Brain microvascular endothelial cell (primary cell): ENCODE data around the gene OPHN1.

Experiments used
- DNase-seq: peaks from one replicate; pipeline ENCODE4 v3.0.0-alpha.2; 2020
- H3K27ac ChIP-seq: fragments of 250-450 bp; sonication (Bioruptor Pico); 2 replicates; pipeline ENCODE4 v1.5.1; 2020; ENCODE audit warnings: mild to moderate bottlenecking, moderate library complexity
- H3K27me3 ChIP-seq: fragments of 250-450 bp; sonication (Bioruptor Pico); replicated peaks from 2 replicates; pipeline ENCODE4 v1.5.1; 2020; ENCODE audit warnings: mild to moderate bottlenecking
- H3K36me3 ChIP-seq: fragments of 250-450 bp; sonication (Bioruptor Pico); replicated peaks from 2 replicates; pipeline ENCODE4 v1.5.1; 2020; ENCODE audit warnings: mild to moderate bottlenecking
- H3K4me3 ChIP-seq: 2 replicates; pipeline ENCODE4 v1.5.1; 2011; ENCODE audit warnings: low read depth, mild to moderate bottlenecking, control low read depth, low read length, moderate library complexity
- in situ Hi-C: cut with HindIII; loops from 2 replicates; pipeline ENCODE4 v1.10.0; 2017; ENCODE audit warnings: low sequenced_read_pairs, low pct_ligation_motif_present
- TF ChIP-seq, protein P1 (sequence below): IDR thresholded peaks from 2 replicates; pipeline ENCODE4 v1.5.1; 2011; ENCODE audit warnings: low read depth, mild to moderate bottlenecking, moderate library complexity, low read length, control low read depth, inconsistent platforms; ENCODE audit errors: missing control alignments

OPHN1 gene

DNA sequence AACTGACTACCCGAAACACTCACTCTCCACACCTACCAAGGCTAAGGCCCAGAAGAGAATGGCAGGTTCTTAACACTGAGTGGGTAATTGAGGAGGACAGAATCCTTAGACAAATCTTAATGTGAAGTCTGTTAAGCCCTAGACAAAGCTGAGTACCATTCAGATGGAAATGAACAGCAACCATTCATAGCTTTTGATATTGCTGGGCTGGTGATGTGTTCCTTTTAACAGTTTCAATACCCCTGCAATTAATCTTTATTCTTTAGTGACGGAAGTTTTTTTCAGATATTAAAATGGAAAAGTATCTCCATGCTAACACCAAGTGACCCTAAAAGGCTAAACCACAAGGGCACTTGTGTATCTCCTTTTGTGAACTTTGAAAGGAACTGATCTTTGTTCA is 334.9 kb downstream of the OPHN1 start:
- Histone ChIP-seq H3K27ac (no peak overlapping the region), H3K27me3 (no peaks in the 10 kb centered on the region), H3K36me3 (no peaks in the 10 kb centered on the region), H3K4me3 (no peak overlapping the region)
- TF ChIP-seq, protein P1, sequence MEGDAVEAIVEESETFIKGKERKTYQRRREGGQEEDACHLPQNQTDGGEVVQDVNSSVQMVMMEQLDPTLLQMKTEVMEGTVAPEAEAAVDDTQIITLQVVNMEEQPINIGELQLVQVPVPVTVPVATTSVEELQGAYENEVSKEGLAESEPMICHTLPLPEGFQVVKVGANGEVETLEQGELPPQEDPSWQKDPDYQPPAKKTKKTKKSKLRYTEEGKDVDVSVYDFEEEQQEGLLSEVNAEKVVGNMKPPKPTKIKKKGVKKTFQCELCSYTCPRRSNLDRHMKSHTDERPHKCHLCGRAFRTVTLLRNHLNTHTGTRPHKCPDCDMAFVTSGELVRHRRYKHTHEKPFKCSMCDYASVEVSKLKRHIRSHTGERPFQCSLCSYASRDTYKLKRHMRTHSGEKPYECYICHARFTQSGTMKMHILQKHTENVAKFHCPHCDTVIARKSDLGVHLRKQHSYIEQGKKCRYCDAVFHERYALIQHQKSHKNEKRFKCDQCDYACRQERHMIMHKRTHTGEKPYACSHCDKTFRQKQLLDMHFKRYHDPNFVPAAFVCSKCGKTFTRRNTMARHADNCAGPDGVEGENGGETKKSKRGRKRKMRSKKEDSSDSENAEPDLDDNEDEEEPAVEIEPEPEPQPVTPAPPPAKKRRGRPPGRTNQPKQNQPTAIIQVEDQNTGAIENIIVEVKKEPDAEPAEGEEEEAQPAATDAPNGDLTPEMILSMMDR, result no peak
- no peak for DNase-seq
- in situ Hi-C loops, result no loop called here

DNA sequence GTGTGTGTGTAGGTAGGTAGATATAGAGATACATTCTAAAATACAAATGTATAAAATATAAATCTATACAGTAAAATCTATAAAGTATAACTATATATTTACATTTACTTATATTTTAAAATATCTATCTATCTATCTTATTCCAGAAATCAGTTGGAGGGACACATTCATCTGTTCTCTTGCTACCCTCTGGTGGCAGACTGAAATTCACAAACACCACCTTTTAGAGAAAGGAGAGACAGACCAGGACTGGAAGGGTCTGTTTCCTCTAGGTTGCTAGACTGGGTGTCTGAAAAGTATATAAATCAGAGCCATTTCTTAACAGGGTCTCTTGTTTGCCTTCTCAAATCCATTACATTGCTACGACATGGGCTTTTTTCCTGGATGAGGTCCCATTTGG is 343.0 kb downstream of the OPHN1 start:
- in situ Hi-C loops, result no loop called here
- no peak overlapping the region for H3K27ac ChIP-seq
- no peak for DNase-seq
- H3K27me3 ChIP-seq, result no peaks in the 10 kb centered on the region
- no peak overlapping the region for H3K4me3 ChIP-seq
- TF ChIP-seq, protein P1, result peak; percentile 23
- no peaks in the 10 kb centered on the region for H3K36me3 ChIP-seq

DNA sequence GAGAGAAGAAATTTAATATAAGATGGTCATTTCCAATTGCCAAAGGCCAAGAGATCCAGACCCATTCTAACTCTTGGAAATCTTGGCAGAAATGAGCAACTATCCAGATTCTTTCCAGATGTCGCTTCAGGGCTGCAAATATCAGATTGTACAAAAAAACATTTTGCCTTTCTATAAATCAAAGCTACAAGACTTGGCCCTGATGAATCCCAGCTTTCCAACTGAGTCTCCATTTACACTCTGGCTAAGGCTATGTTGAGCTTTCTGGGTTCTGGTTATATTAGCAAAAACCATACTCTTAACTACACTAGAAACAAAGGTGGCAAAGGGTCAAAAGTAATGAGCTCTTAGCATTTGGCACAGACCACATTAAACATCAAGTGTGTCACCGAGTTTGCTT is 345.8 kb downstream of the OPHN1 start:
- TF ChIP-seq, protein P1, result no peak
- Histone ChIP-seq H3K36me3 (no peaks in the 10 kb centered on the region), H3K27ac (no peak overlapping the region), H3K4me3 (no peak overlapping the region), H3K27me3 (no peaks in the 10 kb centered on the region)
- DNase-seq, result no peak
- in situ Hi-C loops, result no loop called here

DNA sequence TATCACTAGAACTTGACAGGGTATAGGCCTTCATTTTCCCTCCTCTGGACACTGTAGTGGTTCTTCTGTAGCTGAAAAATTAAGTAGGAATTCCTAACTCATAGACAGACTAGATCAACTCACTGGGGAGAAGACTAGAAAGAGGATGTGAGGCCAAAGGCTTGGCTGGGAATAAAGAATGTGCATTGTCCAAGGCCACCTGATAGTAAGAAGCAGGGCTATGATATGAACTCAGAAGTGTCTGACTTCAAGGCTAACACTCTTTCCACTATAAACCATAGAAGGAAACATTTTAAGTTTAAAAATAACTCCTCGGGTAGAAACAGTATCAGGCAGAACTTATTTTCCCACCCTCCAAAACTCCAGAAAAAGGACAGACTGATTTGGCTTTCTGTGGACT is 346.6 kb downstream of the OPHN1 start:
- no peak overlapping the region for H3K4me3 ChIP-seq
- no peak for DNase-seq
- no peaks in the 10 kb centered on the region for H3K36me3 ChIP-seq
- in situ Hi-C loops, result no loop called here
- no peaks in the 10 kb centered on the region for H3K27me3 ChIP-seq
- TF ChIP-seq, protein P1, result no peak
- no peak overlapping the region for H3K27ac ChIP-seq

DNA sequence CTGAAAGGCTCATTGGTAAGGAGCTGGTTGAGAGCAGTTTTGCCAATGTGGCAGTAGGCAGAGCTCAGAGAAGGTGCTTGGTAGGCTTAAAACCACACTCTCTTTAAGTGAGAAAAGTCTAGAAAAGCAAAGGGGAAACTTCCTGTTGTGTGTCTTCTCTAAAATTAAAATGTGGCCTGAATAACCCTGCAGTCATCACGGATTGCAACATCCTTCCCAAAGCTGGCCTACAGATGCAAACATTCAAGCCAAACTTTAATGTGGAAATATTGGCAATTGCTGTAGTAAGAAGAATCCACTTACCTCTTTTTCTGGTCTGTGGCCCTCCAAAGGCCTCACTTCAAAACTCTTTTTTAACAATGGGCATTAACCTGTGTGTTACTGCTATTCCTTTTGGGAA is 348.5 kb downstream of the OPHN1 start:
- TF ChIP-seq, protein P1, result no peak
- in situ Hi-C loops, result no loop called here

DNA sequence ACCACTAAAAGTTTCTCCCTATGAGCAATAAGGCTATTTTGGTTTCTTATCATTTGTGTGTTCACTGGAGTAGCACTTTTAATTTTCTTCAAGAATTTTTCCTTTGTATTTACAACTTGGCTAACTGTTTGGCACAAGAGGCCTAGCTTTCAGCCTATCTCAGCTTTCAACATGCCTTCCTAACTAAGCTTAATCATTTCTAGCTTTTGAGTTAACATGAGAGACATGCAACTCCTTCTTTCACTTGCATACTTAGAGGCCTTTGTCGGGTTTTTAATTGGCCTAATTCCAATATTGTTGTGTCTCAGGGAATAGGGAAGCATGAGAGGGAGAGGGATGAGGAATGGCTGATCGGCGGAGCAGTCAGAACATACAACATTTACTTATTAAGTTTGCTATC is 349.8 kb downstream of the OPHN1 start:
- Histone ChIP-seq H3K27ac (no peak overlapping the region), H3K4me3 (no peak overlapping the region), H3K36me3 (no peaks in the 10 kb centered on the region), H3K27me3 (no peaks in the 10 kb centered on the region)
- DNase-seq, result no peak
- TF ChIP-seq, protein P1, result no peak
- in situ Hi-C loops, result no loop called here

More for the DNA sequence above, 348.5 kb downstream of the OPHN1 start:
- no peaks in the 10 kb centered on the region for H3K27me3 ChIP-seq
- H3K4me3 ChIP-seq, result no peak overlapping the region
- DNase-seq, result no peak
- H3K36me3 ChIP-seq, result no peaks in the 10 kb centered on the region
- H3K27ac ChIP-seq, result no peak overlapping the region
